Mesothelial cell of epicardium (in vitro differentiated cells): Measurements from ENCODE around the gene BTC. TPM values are rescaled to one million over a fixed set of nuclear protein-coding genes. Genes with fewer than 3 reads are reported as not detected.

ENCODE experiments used
- DNase-seq, 2 experiments: peaks; one replicate each; pipeline ENCODE4 v3.0.0; 2021; ENCODE audit warnings: low spot score in 2 of 2; ENCODE audit not compliant: unreplicated experiment in 2 of 2
- H3K27ac Mint-ChIP-seq: 2 replicates; pipeline ENCODE4 v1.8.0; 2021; ENCODE audit warnings: mixed read lengths
- H3K27me3 Mint-ChIP-seq: 2 replicates; pipeline ENCODE4 v1.8.0; 2021; ENCODE audit warnings: low read depth, mixed read lengths
- H3K36me3 Mint-ChIP-seq: 2 replicates; pipeline ENCODE4 v1.8.0; 2021; ENCODE audit warnings: mixed read lengths
- H3K4me1 Mint-ChIP-seq: 2 replicates; pipeline ENCODE4 v1.8.0; 2021; ENCODE audit warnings: mixed read lengths
- H3K4me3 Mint-ChIP-seq: 2 replicates; pipeline ENCODE4 v1.8.0; 2021; ENCODE audit warnings: mild to moderate bottlenecking, moderate library complexity, mixed read lengths
- H3K9me3 Mint-ChIP-seq: 2 replicates; pipeline ENCODE4 v1.8.0; 2021; ENCODE audit warnings: mixed read lengths
- CTCF ChIP-seq: fragments of 200-600 bp; sonication (generic); IDR thresholded peaks from one replicate; pipeline ENCODE4 v1.5.0; 2021; ENCODE audit warnings: antibody characterized with exemption; ENCODE audit not compliant: unreplicated experiment
- total RNA-seq: library from RNA; stranded (reverse); gene quantifications from 3 replicates; pipeline ENCODE4 v1.2.1, GENCODE V29; 2021

The BTC gene
- total RNA-seq, 1 donor from 2014 or later: 1.6 TPM

- no peaks in the 10 kb centered on the region for H3K36me3 Mint-ChIP-seq
- no peaks in the 10 kb centered on the region for H3K27me3 Mint-ChIP-seq
- H3K9me3 Mint-ChIP-seq: no peaks in the 10 kb centered on the region
- no peak for DNase-seq
- H3K27ac Mint-ChIP-seq: no peak overlapping the region
- no peak for TF ChIP-seq CTCF
- no peaks in the 10 kb centered on the region for H3K4me1 Mint-ChIP-seq
- H3K4me3 Mint-ChIP-seq: no peak overlapping the region
These were observed 52.1 kb downstream of the BTC start for GRCh38 chr4:74742185-74742584.

GRCh38 chr4:74738464-74739143 is 55.7 kb downstream of the BTC start:
- no peak for DNase-seq
- no peaks in the 10 kb centered on the region for H3K27me3 Mint-ChIP-seq
- no peak overlapping the region for H3K4me3 Mint-ChIP-seq
- H3K4me1 Mint-ChIP-seq: no peaks in the 10 kb centered on the region
- TF ChIP-seq CTCF: no peak
- no peaks in the 10 kb centered on the region for H3K9me3 Mint-ChIP-seq
- no peak overlapping the region for H3K27ac Mint-ChIP-seq
- H3K36me3 Mint-ChIP-seq: no peaks in the 10 kb centered on the region

GRCh38 chr4:74734995-74735394 is 59.3 kb downstream of the BTC start:
- H3K4me3 Mint-ChIP-seq: no peak overlapping the region
- H3K4me1 Mint-ChIP-seq: no peaks in the 10 kb centered on the region
- no peak for TF ChIP-seq CTCF
- no peaks in the 10 kb centered on the region for H3K9me3 Mint-ChIP-seq
- peaks cover 2% of the 10 kb centered on the region for H3K27me3 Mint-ChIP-seq
- DNase-seq: no peak
- H3K27ac Mint-ChIP-seq: no peak overlapping the region
- H3K36me3 Mint-ChIP-seq: no peaks in the 10 kb centered on the region

- no peak overlapping the region for H3K27ac Mint-ChIP-seq
- DNase-seq: no peak
- TF ChIP-seq CTCF: no peak
- peaks cover 4% of the 10 kb centered on the region for H3K27me3 Mint-ChIP-seq
- no peaks in the 10 kb centered on the region for H3K36me3 Mint-ChIP-seq
- H3K9me3 Mint-ChIP-seq: no peaks in the 10 kb centered on the region
- H3K4me3 Mint-ChIP-seq: no peak overlapping the region
- no peaks in the 10 kb centered on the region for H3K4me1 Mint-ChIP-seq
These were observed 60.6 kb downstream of the BTC start for GRCh38 chr4:74733756-74734155.

GRCh38 chr4:74724979-74725378 is 69.3 kb downstream of the BTC start:
- Mint-ChIP-seq H3K9me3 (peaks cover 8% of the 10 kb centered on the region), H3K4me1 (no peaks in the 10 kb centered on the region), H3K27me3 (peaks cover 3% of the 10 kb centered on the region), H3K4me3 (no peak overlapping the region), H3K27ac (no peak overlapping the region), H3K36me3 (no peaks in the 10 kb centered on the region)
- DNase-seq: no peak
- no peak for TF ChIP-seq CTCF

DNA sequence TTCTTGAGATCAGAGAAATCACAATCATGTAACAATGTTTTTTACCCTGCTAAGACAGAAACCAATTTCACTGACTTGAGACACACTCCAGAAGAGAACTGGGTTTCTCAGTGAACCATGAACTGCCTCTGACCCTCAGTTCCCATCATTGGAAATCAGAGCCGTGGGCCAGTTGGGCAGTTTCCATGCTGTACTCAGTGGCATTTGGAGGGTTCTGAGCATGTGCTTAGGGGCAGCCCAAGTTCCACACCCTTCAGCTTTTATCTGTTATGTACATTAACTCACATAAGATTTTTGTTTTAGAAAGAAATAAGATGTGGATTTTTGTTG is 77.9 kb downstream of the BTC start:
- no peak for DNase-seq
- no peak for TF ChIP-seq CTCF
- Mint-ChIP-seq H3K36me3 (peaks cover 4% of the 10 kb centered on the region), H3K27me3 (no peaks in the 10 kb centered on the region), H3K4me1 (peaks cover 6% of the 10 kb centered on the region), H3K9me3 (peaks cover 17% of the 10 kb centered on the region), H3K4me3 (no peak overlapping the region), H3K27ac (no peak overlapping the region)
